Smooth muscle cell (in vitro differentiated cells): Measurements from ENCODE around the gene BRI3. TPM values are rescaled to one million over a fixed set of nuclear protein-coding genes. Genes with fewer than 3 reads are reported as not detected.
"Not testable (repeated sequence)": the region's sequence is repeated elsewhere in the genome, so short reads cannot be mapped to it uniquely, and the experiment has no call there.

Experiments
- DNase-seq: peaks from one replicate; lab custom pipeline; 2025; ENCODE audit not compliant: unreplicated experiment; lab: John Stamatoyannopoulos, UW
- H2AFZ ChIP-seq: fragments of 200-600 bp; sonication (generic); 2 replicates; pipeline ENCODE4 v1.6.0; 2016; ENCODE audit warnings: antibody characterized with exemption, low read depth, mild to moderate bottlenecking
- H3F3A ChIP-seq: fragments of 200-600 bp; sonication (generic); 2 replicates; pipeline ENCODE4 v1.6.0; 2017; ENCODE audit warnings: antibody characterized with exemption, low read depth
- H3K27ac ChIP-seq: fragments of 200-600 bp; sonication (generic); 2 replicates; pipeline ENCODE4 v1.5.1; 2016; ENCODE audit warnings: low read depth, mild to moderate bottlenecking
- H3K27me3 ChIP-seq: fragments of 200-600 bp; sonication (generic); 2 replicates; pipeline ENCODE4 v1.6.1; 2016; ENCODE audit warnings: low read depth, mild to moderate bottlenecking
- H3K36me3 ChIP-seq: fragments of 200-600 bp; sonication (generic); 2 replicates; pipeline ENCODE4 v1.5.1; 2016; ENCODE audit warnings: low read depth
- H3K4me1 ChIP-seq: fragments of 200-600 bp; sonication (generic); 2 replicates; pipeline ENCODE4 v1.5.1; 2016; ENCODE audit warnings: low read depth
- H3K4me2 ChIP-seq: fragments of 200-600 bp; sonication (generic); 2 replicates; pipeline ENCODE4 v1.6.0; 2016; ENCODE audit warnings: mild to moderate bottlenecking
- H3K4me3 ChIP-seq: fragments of 200-600 bp; sonication (generic); 2 replicates; pipeline ENCODE4 v1.5.1; 2016; ENCODE audit warnings: mild to moderate bottlenecking
- H3K79me2 ChIP-seq: fragments of 200-600 bp; sonication (generic); 2 replicates; pipeline ENCODE4 v1.6.0; 2016; ENCODE audit warnings: low read depth, mild to moderate bottlenecking
- H3K9ac ChIP-seq: fragments of 200-600 bp; sonication (generic); 2 replicates; pipeline ENCODE4 v1.6.0; 2016; ENCODE audit warnings: low read depth
- H3K9me3 ChIP-seq: fragments of 200-600 bp; sonication (generic); replicated peaks from 2 replicates; pipeline ENCODE4 v1.5.1; 2016; ENCODE audit warnings: low read depth
- H4K20me1 ChIP-seq: fragments of 200-600 bp; sonication (generic); 2 replicates; pipeline ENCODE4 v1.6.0; 2016; ENCODE audit warnings: low read depth
- CTCF ChIP-seq: fragments of 200-600 bp; sonication (generic); IDR thresholded peaks from 2 replicates; pipeline ENCODE4 v1.5.1; 2017; ENCODE audit warnings: borderline replicate concordance, mild to moderate bottlenecking, antibody characterized with exemption; ENCODE audit not compliant: insufficient read depth, poor library complexity, severe bottlenecking
- WGBS: methylation state at CpG from one replicate; pipeline ENCODE4 v1.1.7; 2016; ENCODE audit warnings: low lambda C conversion rate; 5-methylcytosine and 5-hydroxymethylcytosine counted together
- polyA plus RNA-seq: library from polyadenylated mRNA; unstranded; fragments of >200 nt; fragmentation: Nextera tagmentation; extraction: Ambion mirVana; gene quantifications from 2 replicates; pipeline ENCODE4 v1.2.1, GENCODE V29; 2016
- total RNA-seq: library from RNA; depleted of rRNA; stranded (reverse); fragments of >200 nt; gene quantifications from 2 replicates; pipeline ENCODE4 v1.2.3, GENCODE V29; 2014

Gene BRI3
- total and polyA plus RNA-seq, 2 experiments from 2014 or later = 70.1 to 83.0 TPM

DNA sequence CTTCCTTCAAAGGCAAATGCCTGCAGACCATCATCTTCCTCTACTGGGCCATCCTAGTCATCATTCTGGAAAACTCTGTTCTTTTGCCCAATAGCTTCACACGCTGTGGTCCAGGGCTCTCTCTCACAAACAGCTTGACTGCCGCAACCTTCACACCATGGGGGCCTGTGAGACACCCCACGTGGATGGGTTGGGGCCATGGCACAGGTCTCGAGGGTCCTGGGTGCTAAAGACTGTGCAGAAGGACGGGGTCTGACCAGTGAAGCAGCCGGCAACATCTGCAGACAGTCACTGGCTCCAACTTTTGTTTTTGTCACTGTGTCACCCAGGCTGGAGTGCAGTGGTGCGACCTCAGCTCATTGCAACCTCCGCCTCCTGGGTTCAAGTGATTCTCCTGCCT, 28.1 kb downstream of the BRI3 start:
- Histone ChIP-seq H3K9ac (no peak overlapping the region), H3K79me2 (no peaks in the 10 kb centered on the region), H3K4me1 (no peaks in the 10 kb centered on the region), H2AFZ (no peak overlapping the region), H3F3A (no peaks in the 10 kb centered on the region), H4K20me1 (peaks cover 17% of the 10 kb centered on the region), H3K27me3 (no peaks in the 10 kb centered on the region), H3K4me3 (no peak overlapping the region), H3K4me2 (no peak overlapping the region), H3K36me3 (no peaks in the 10 kb centered on the region), H3K9me3 (no peaks in the 10 kb centered on the region), H3K27ac (no peak overlapping the region)
- WGBS = 97% methylated on average over 8 of the region's 8 CpGs
- TF ChIP-seq CTCF = no peak
- DNase-seq = no peak

DNA sequence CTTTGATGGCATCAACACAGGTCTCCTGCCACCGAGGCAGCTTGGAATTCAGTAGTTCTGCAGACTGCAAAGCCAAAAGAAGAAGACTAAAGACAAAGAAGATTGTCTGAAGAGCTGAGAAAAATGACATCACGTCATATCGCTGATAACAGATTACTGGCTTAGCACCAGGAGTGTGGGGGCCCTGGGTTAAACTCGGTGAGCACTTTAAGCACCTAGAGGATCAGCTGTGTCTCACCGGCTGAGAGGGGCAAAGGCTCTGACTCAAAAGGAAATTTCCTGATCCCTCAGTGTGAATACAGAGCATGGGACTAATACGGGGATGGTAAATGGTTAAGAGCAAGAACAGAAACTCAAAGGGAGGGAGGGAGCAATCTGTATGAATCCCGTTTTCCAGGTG, 30.7 kb downstream of the BRI3 start:
- peak overlapping the region; percentile 28 for H3K9ac ChIP-seq
- peaks cover 4% of the 10 kb centered on the region for H3K36me3 ChIP-seq
- no peaks in the 10 kb centered on the region for H3F3A ChIP-seq
- WGBS = 53% methylated on average over 7 of the region's 7 CpGs
- no peak overlapping the region for H3K4me3 ChIP-seq
- H3K79me2 ChIP-seq = peaks cover 8% of the 10 kb centered on the region
- H4K20me1 ChIP-seq = peaks cover 17% of the 10 kb centered on the region
- no peaks in the 10 kb centered on the region for H3K27me3 ChIP-seq
- DNase-seq = no peak
- H2AFZ ChIP-seq = no peak overlapping the region
- peak overlapping the region; percentile 72 for H3K27ac ChIP-seq
- no peaks in the 10 kb centered on the region for H3K4me1 ChIP-seq
- H3K4me2 ChIP-seq = peak overlapping the region; percentile 12
- H3K9me3 ChIP-seq = no peaks in the 10 kb centered on the region
- no peak for TF ChIP-seq CTCF

- WGBS = 94% methylated on average over 11 of the region's 11 CpGs
- no peak for DNase-seq
- Histone ChIP-seq H3K9me3 (no peaks in the 10 kb centered on the region), H3K4me2 (no peak overlapping the region), H3K27ac (peak overlapping the region; percentile 72), H3K9ac (no peak overlapping the region), H3K4me3 (no peak overlapping the region), H3K79me2 (peaks cover 8% of the 10 kb centered on the region), H3K27me3 (no peaks in the 10 kb centered on the region), H3K4me1 (no peaks in the 10 kb centered on the region), H3K36me3 (peaks cover 4% of the 10 kb centered on the region), H3F3A (peaks cover 7% of the 10 kb centered on the region), H2AFZ (no peak overlapping the region), H4K20me1 (peaks cover 39% of the 10 kb centered on the region)
- TF ChIP-seq CTCF = no peak
These were observed 33.0 kb downstream of the BRI3 start for GRCh38 chr7:98314469-98314868.

- H2AFZ ChIP-seq = no peak overlapping the region
- H3K9me3 ChIP-seq = no peaks in the 10 kb centered on the region
- peaks cover 10% of the 10 kb centered on the region for H3F3A ChIP-seq
- H3K36me3 ChIP-seq = peaks cover 4% of the 10 kb centered on the region
- 78% methylated on average over 13 of the region's 13 CpGs for WGBS
- no peaks in the 10 kb centered on the region for H3K27me3 ChIP-seq
- peaks cover 48% of the 10 kb centered on the region for H4K20me1 ChIP-seq
- no peak overlapping the region for H3K27ac ChIP-seq
- H3K4me1 ChIP-seq = no peaks in the 10 kb centered on the region
- H3K79me2 ChIP-seq = peaks cover 9% of the 10 kb centered on the region
- no peak for TF ChIP-seq CTCF
- no peak for DNase-seq
- no peak overlapping the region for H3K4me2 ChIP-seq
- H3K9ac ChIP-seq = no peak overlapping the region
- no peak overlapping the region for H3K4me3 ChIP-seq
These were observed 34.0 kb downstream of the BRI3 start for GRCh38 chr7:98315318-98315993.

GRCh38 chr7:98315994-98316527, 34.6 kb downstream of the BRI3 start:
- peaks cover 10% of the 10 kb centered on the region for H3F3A ChIP-seq
- H3K27ac ChIP-seq, H2AFZ ChIP-seq, DNase-seq, H3K4me2 ChIP-seq, H3K4me1 ChIP-seq, H3K4me3 ChIP-seq, H3K27me3 ChIP-seq, H3K9ac ChIP-seq, H3K36me3 ChIP-seq, H3K9me3 ChIP-seq: not testable (repeated sequence)
- 96% methylated on average over 4 of the region's 4 CpGs for WGBS
- H3K79me2 ChIP-seq = peaks cover 15% of the 10 kb centered on the region
- H4K20me1 ChIP-seq = peaks cover 54% of the 10 kb centered on the region
